Measurements from ENCODE around the gene NCOA3. TPM values are rescaled to one million over a fixed set of nuclear protein-coding genes. Genes with fewer than 3 reads are reported as not detected.

The NCOA3 gene
- polyA plus RNA-seq, 1 of the 3 experiments (the other 2 are of a cell fraction): 5.8 TPM

GRCh38 chr20:47568019-47568418 lies 66.3 kb downstream of the NCOA3 start (continued):
- no peak for TF ChIP-seq EZH2phosphoT487 (IDR thresholded peaks at IDR 0.05; ENCODE audit: borderline replicate concordance, low read depth)
- peak; percentile 97 for TF ChIP-seq MEF2A (IDR thresholded peaks at IDR 0.05; ENCODE audit: borderline replicate concordance, low read depth)
- TF ChIP-seq RAD21 (IDR thresholded peaks at IDR 0.05; ENCODE audit: low read length): no peak
- peak; percentile 88 for TF ChIP-seq PBX3 (IDR thresholded peaks at IDR 0.05)
- TF ChIP-seq JUND (IDR thresholded peaks at IDR 0.05): peak; percentile 71
- TF ChIP-seq IRF3 (IDR thresholded peaks at IDR 0.05; ENCODE audit: low read depth, low read length): no peak
- peak; percentile 80 for TF ChIP-seq NFIC (IDR thresholded peaks at IDR 0.05; ENCODE audit: borderline replicate concordance)
- no peak for TF ChIP-seq TAF1 (IDR thresholded peaks at IDR 0.05; ENCODE audit: borderline replicate concordance, low read depth, low read length)
- TF ChIP-seq GABPA (IDR thresholded peaks at IDR 0.05; ENCODE audit: low read depth): no peak
- TF ChIP-seq ELF1 (IDR thresholded peaks at IDR 0.05): no peak
- peak; percentile 59; the same call in 1 of the 2 replicates for TF ChIP-seq MAX (IDR thresholded peaks at IDR 0.05; ENCODE audit: low read depth)
- peak; percentile 74; the same call in 1 of the 2 replicates for TF ChIP-seq RXRA (IDR thresholded peaks at IDR 0.05; ENCODE audit: borderline replicate concordance, low read depth)
- TF ChIP-seq POLR2AphosphoS5 (IDR thresholded peaks at IDR 0.05; ENCODE audit: low read depth, low read length): peak; percentile 70; the same call in 1 of the 2 replicates
- TF ChIP-seq MXI1 (IDR thresholded peaks at IDR 0.05; ENCODE audit: low read depth, low read length): no peak
- no peak for TF ChIP-seq REST (IDR thresholded peaks at IDR 0.05; ENCODE audit: low read depth, low read length)
- TF ChIP-seq FOSL2 (IDR thresholded peaks at IDR 0.05; ENCODE audit: borderline replicate concordance, low read depth): peak; percentile 26; the same call in 1 of the 2 replicates
- no peak for TF ChIP-seq USF1 (IDR thresholded peaks at IDR 0.05; ENCODE audit: borderline replicate concordance, low read depth)
- TF ChIP-seq NRF1 (IDR thresholded peaks at IDR 0.05; ENCODE audit: low read depth, low read length): no peak

Measured in SK-N-SH (cell line).